ENCODE results near the gene HCFC1. TPM values are rescaled to one million over a fixed set of nuclear protein-coding genes. Genes with fewer than 3 reads are reported as not detected.
A peak's percentile ranks its signal among the peaks of the same experiment; 100 is the strongest.

HCFC1 gene
- total RNA-seq, 1 donor from 2014 or later: 48.4 TPM

- Histone ChIP-seq H3K9me3 (no peaks in the 10 kb centered on the region), H3K36me3 (no peaks in the 10 kb centered on the region), H3K4me1 (peaks cover 50% of the 10 kb centered on the region), H3K27ac (peak overlapping the region; percentile 99), H3K27me3 (ENCODE audit: low read depth) (no peaks in the 10 kb centered on the region), H3K4me3 (peak overlapping the region; percentile 74)
- DNase-seq (no peak), ATAC-seq (peak; percentile 10 to 34)
- intact Hi-C loops (cut with DNase I): no loop called here
- TF ChIP-seq CTCF (IDR thresholded peaks at IDR 0.05): no peak
These were observed 1.1 kb downstream of the HCFC1 start for GRCh38 chrX:153970357-153971123.

GRCh38 chrX:153969904-153970356 lies 1.7 kb downstream of the HCFC1 start:
- Histone ChIP-seq H3K27ac (peak overlapping the region; percentile 58), H3K4me1 (peaks cover 50% of the 10 kb centered on the region), H3K4me3 (peak overlapping the region; percentile 74), H3K27me3 (ENCODE audit: low read depth) (no peaks in the 10 kb centered on the region), H3K36me3 (no peaks in the 10 kb centered on the region), H3K9me3 (no peaks in the 10 kb centered on the region)
- no peak for TF ChIP-seq CTCF (IDR thresholded peaks at IDR 0.05)
- ATAC-seq (no peak), DNase-seq (no peak)
- intact Hi-C loops (cut with DNase I): no loop called here

- H3K27ac ChIP-seq: peak overlapping the region; percentile 58
- no peak for DNase-seq
- peak; percentile 4 for TF ChIP-seq CTCF (IDR thresholded peaks at IDR 0.05)
- H3K36me3 ChIP-seq: no peaks in the 10 kb centered on the region
- no peaks in the 10 kb centered on the region for H3K9me3 ChIP-seq
- intact Hi-C loops (cut with DNase I): no loop called here
- no peak for ATAC-seq
- no peaks in the 10 kb centered on the region for H3K27me3 ChIP-seq (ENCODE audit: low read depth)
- peak overlapping the region; percentile 74 for H3K4me3 ChIP-seq
- H3K4me1 ChIP-seq: peaks cover 44% of the 10 kb centered on the region
These were observed 2.3 kb downstream of the HCFC1 start for GRCh38 chrX:153969125-153969903.

- H3K36me3 ChIP-seq: peaks cover 4% of the 10 kb centered on the region
- intact Hi-C loops (cut with DNase I): no loop called here
- peak overlapping the region; percentile 58 for H3K27ac ChIP-seq
- no peak for DNase-seq
- H3K4me1 ChIP-seq: peaks cover 38% of the 10 kb centered on the region
- no peak for ATAC-seq
- peak; percentile 3 for TF ChIP-seq CTCF (IDR thresholded peaks at IDR 0.05)
- peak overlapping the region; percentile 74 for H3K4me3 ChIP-seq
- no peaks in the 10 kb centered on the region for H3K27me3 ChIP-seq (ENCODE audit: low read depth)
- H3K9me3 ChIP-seq: no peaks in the 10 kb centered on the region
These were observed 2.9 kb downstream of the HCFC1 start for GRCh38 chrX:153968754-153969124.

- no peaks in the 10 kb centered on the region for H3K27me3 ChIP-seq (ENCODE audit: low read depth)
- DNase-seq (no peak), ATAC-seq (no peak)
- peak overlapping the region; percentile 74 for H3K4me3 ChIP-seq
- peaks cover 9% of the 10 kb centered on the region for H3K36me3 ChIP-seq
- peaks cover 33% of the 10 kb centered on the region for H3K4me1 ChIP-seq
- TF ChIP-seq CTCF (IDR thresholded peaks at IDR 0.05): no peak
- no peak overlapping the region for H3K27ac ChIP-seq
- intact Hi-C loops (cut with DNase I): no loop called here
- H3K9me3 ChIP-seq: no peaks in the 10 kb centered on the region
These were observed 3.4 kb downstream of the HCFC1 start for GRCh38 chrX:153968255-153968654.

All from lower lobe of right lung (tissue), 2 donors.